ENCODE data around the gene PROP1. TPM values are rescaled to one million over a fixed set of nuclear protein-coding genes. Genes with fewer than 3 reads are reported as not detected.

Gene PROP1
- total RNA-seq, 1 experiment from 2014 or later: not detected

DNA sequence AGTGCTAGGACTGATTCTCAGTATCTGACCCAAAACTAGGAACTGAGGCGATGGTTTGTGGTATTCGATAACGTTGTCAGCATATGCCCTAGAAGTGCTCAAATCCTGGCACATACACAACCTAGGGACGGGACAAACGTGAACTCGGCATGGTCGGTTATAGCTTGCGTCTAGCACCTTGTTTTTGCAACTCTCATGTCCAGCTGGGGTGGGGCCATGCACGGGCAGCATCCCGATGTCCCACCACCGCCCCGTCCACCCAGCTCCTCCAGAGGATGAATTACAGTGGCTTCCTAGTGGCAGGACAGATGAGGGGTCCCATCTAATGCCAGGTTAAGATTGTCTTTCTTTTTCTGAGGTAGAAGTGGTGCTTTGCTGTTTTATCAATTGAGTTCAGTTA is 31.6 kb downstream of the PROP1 start:
- ChIA-PET CTCF (no interaction called here), POLR2A (ENCODE audit: low non-redundant PET) (no interaction called here)
- Histone ChIP-seq H3K27ac (ENCODE audit: low read depth, low read length, poor library complexity, severe bottlenecking) (no peak overlapping the region), H3K4me3 (ENCODE audit: low read depth, low read length, poor library complexity, severe bottlenecking) (no peak overlapping the region), H3K36me3 (ENCODE audit: insufficient read depth, low read length, poor library complexity, severe bottlenecking) (no peaks in the 10 kb centered on the region), H3K27me3 (replicated peaks; ENCODE audit: insufficient read depth, low read depth, low read length, poor library complexity) (no peaks in the 10 kb centered on the region), H3K9me3 (ENCODE audit: low read depth, low read length, poor library complexity, severe bottlenecking) (no peaks in the 10 kb centered on the region), H3K4me1 (ENCODE audit: insufficient read depth, low read length, poor library complexity, severe bottlenecking) (no peaks in the 10 kb centered on the region)
- no peak for TF ChIP-seq EZH2 (IDR thresholded peaks at IDR 0.05; ENCODE audit: borderline replicate concordance, low read depth, low read length, poor library complexity, severe bottlenecking)
- TF ChIP-seq, protein P1, sequence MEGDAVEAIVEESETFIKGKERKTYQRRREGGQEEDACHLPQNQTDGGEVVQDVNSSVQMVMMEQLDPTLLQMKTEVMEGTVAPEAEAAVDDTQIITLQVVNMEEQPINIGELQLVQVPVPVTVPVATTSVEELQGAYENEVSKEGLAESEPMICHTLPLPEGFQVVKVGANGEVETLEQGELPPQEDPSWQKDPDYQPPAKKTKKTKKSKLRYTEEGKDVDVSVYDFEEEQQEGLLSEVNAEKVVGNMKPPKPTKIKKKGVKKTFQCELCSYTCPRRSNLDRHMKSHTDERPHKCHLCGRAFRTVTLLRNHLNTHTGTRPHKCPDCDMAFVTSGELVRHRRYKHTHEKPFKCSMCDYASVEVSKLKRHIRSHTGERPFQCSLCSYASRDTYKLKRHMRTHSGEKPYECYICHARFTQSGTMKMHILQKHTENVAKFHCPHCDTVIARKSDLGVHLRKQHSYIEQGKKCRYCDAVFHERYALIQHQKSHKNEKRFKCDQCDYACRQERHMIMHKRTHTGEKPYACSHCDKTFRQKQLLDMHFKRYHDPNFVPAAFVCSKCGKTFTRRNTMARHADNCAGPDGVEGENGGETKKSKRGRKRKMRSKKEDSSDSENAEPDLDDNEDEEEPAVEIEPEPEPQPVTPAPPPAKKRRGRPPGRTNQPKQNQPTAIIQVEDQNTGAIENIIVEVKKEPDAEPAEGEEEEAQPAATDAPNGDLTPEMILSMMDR (conservative IDR thresholded peaks at IDR 0.05; ENCODE audit: low read depth, low read length): no peak
- no TSS peak for BruUV-seq (replicated peaks)
- intact Hi-C loops (cut with micrococcal nuclease; ENCODE audit: unreplicated experiment): no loop called here
- no peak for DNase-seq (ENCODE audit: low spot score)

DNA sequence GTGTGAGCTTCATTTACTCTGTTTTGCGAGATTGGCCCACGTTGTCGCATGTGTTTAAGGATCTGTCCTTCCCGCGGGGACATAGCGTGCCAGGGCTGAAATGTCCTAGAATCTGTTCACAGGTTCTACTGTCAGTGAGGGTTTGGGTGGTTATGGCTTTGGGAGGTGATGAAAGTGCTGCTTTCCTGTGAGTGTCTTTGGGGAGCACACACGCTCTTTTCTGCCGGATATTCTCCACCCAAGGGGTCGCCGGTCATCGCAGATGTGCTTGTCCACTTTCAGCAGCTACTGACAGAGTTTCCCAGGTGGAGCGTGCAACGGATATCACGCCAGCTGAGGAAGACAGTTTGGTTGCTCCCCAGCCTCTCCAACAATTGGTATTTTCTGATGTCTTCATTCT is 32.1 kb downstream of the PROP1 start:
- DNase-seq (ENCODE audit: low spot score): no peak
- BruUV-seq (replicated peaks): no TSS peak
- Histone ChIP-seq H3K4me1 (ENCODE audit: insufficient read depth, low read length, poor library complexity, severe bottlenecking) (no peaks in the 10 kb centered on the region), H3K27me3 (replicated peaks; ENCODE audit: insufficient read depth, low read depth, low read length, poor library complexity) (no peaks in the 10 kb centered on the region), H3K4me3 (ENCODE audit: low read depth, low read length, poor library complexity, severe bottlenecking) (no peak overlapping the region), H3K27ac (ENCODE audit: low read depth, low read length, poor library complexity, severe bottlenecking) (no peak overlapping the region), H3K9me3 (ENCODE audit: low read depth, low read length, poor library complexity, severe bottlenecking) (no peaks in the 10 kb centered on the region), H3K36me3 (ENCODE audit: insufficient read depth, low read length, poor library complexity, severe bottlenecking) (no peaks in the 10 kb centered on the region)
- no peak for TF ChIP-seq EZH2 (IDR thresholded peaks at IDR 0.05; ENCODE audit: borderline replicate concordance, low read depth, low read length, poor library complexity, severe bottlenecking)
- TF ChIP-seq, protein P1 (conservative IDR thresholded peaks at IDR 0.05; ENCODE audit: low read depth, low read length): no peak
- ChIA-PET POLR2A (ENCODE audit: low non-redundant PET) (no interaction called here), CTCF (no interaction called here)
- intact Hi-C loops (cut with micrococcal nuclease; ENCODE audit: unreplicated experiment): no loop called here

DNA sequence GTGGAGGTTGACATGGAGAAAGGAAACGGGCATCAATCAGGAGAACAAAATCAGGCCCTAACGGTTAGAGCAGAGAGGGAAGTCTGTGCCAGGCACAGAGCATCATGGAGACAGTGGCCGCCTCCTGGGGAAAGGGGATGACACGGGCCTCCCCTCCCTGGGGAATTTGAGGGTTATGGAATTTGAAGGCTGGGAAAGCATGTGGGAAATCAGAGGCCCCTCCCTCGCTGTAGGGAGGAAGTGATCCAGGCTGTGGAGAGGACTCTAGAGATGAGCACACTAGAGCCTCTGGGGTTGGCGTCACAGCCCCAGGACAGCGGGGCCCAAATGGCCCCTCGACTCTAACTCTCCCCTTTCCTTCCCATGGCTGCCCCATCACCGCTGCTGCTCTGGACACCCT is 36.7 kb downstream of the PROP1 start:
- POLR2A ChIA-PET (ENCODE audit: low non-redundant PET): no interaction called here
- BruUV-seq (replicated peaks): no TSS peak
- Histone ChIP-seq H3K4me1 (ENCODE audit: insufficient read depth, low read length, poor library complexity, severe bottlenecking) (no peaks in the 10 kb centered on the region), H3K4me3 (ENCODE audit: low read depth, low read length, poor library complexity, severe bottlenecking) (no peak overlapping the region), H3K36me3 (ENCODE audit: insufficient read depth, low read length, poor library complexity, severe bottlenecking) (no peaks in the 10 kb centered on the region), H3K9me3 (ENCODE audit: low read depth, low read length, poor library complexity, severe bottlenecking) (no peaks in the 10 kb centered on the region), H3K27me3 (replicated peaks; ENCODE audit: insufficient read depth, low read depth, low read length, poor library complexity) (no peaks in the 10 kb centered on the region), H3K27ac (ENCODE audit: low read depth, low read length, poor library complexity, severe bottlenecking) (no peak overlapping the region)
- CTCF ChIA-PET: no interaction called here
- DNase-seq (ENCODE audit: low spot score): no peak
- intact Hi-C loops (cut with micrococcal nuclease; ENCODE audit: unreplicated experiment): no loop called here
- TF ChIP-seq EZH2 (IDR thresholded peaks at IDR 0.05; ENCODE audit: borderline replicate concordance, low read depth, low read length, poor library complexity, severe bottlenecking): no peak
- TF ChIP-seq, protein P1 (conservative IDR thresholded peaks at IDR 0.05; ENCODE audit: low read depth, low read length): no peak
